H9 (cell line): ENCODE results near the gene TMEM54. TPM values are rescaled to one million over a fixed set of nuclear protein-coding genes. Genes with fewer than 3 reads are reported as not detected.

Source experiments
- DNase-seq: peaks from one replicate; pipeline ENCODE4 v3.0.0-alpha.2; 2017
- H2AFZ ChIP-seq: one replicate; pipeline ENCODE4 v1.6.1; 2013; ENCODE audit warnings: mild to moderate bottlenecking, low read length, control low read depth, moderate library complexity
- H2AK5ac ChIP-seq: 2 replicates; pipeline ENCODE4 v1.6.1; 2013; ENCODE audit warnings: low read length, control low read depth, mixed read lengths; ENCODE audit not compliant: insufficient read length
- H2BK120ac ChIP-seq: one replicate; pipeline ENCODE4 v1.6.1; 2013; ENCODE audit warnings: low read depth, mild to moderate bottlenecking, low read length, control low read depth, inconsistent platforms; ENCODE audit not compliant: poor library complexity, severe bottlenecking
- H2BK12ac ChIP-seq: 2 replicates; pipeline ENCODE4 v1.6.1; 2013; ENCODE audit warnings: low read length, control low read depth, mixed read lengths, low read depth; ENCODE audit not compliant: insufficient read length
- H2BK15ac ChIP-seq: 2 replicates; pipeline ENCODE4 v1.6.1; 2013; ENCODE audit warnings: low read depth, low read length, control low read depth
- H2BK20ac ChIP-seq: one replicate; pipeline ENCODE4 v1.6.1; 2013; ENCODE audit warnings: low read depth, mild to moderate bottlenecking, low read length, control low read depth, inconsistent platforms; ENCODE audit not compliant: poor library complexity, severe bottlenecking
- H2BK5ac ChIP-seq: 2 replicates; pipeline ENCODE4 v1.6.1; 2013; ENCODE audit warnings: low read length, control low read depth, mixed read lengths; ENCODE audit not compliant: insufficient read length
- H3K14ac ChIP-seq: 2 replicates; pipeline ENCODE4 v1.6.1; 2013; ENCODE audit warnings: low read length, control low read depth; ENCODE audit not compliant: insufficient read depth
- H3K18ac ChIP-seq: 2 replicates; pipeline ENCODE4 v1.6.1; 2013; ENCODE audit warnings: low read depth, mild to moderate bottlenecking, mixed read lengths, low read length, control low read depth; ENCODE audit not compliant: insufficient read length
- H3K23ac ChIP-seq: 2 replicates; pipeline ENCODE4 v1.6.1; 2013; ENCODE audit warnings: low read length, control low read depth, mixed read lengths, low read depth; ENCODE audit not compliant: insufficient read length
- H3K23me2 ChIP-seq: 2 replicates; pipeline ENCODE4 v1.6.1; 2013; ENCODE audit warnings: low read depth, mild to moderate bottlenecking, mixed read lengths, low read length, control low read depth; ENCODE audit not compliant: insufficient read length, poor library complexity, severe bottlenecking
- H3K27ac ChIP-seq: 2 replicates; pipeline ENCODE4 v1.5.1; 2013; ENCODE audit warnings: low read length, control low read depth, mixed read lengths, low read depth; ENCODE audit not compliant: insufficient read length
- H3K27me3 ChIP-seq: 2 replicates; pipeline ENCODE4 v1.6.1; 2013; ENCODE audit warnings: low read length, control low read depth, inconsistent platforms; ENCODE audit not compliant: insufficient read depth
- H3K4ac ChIP-seq: 2 replicates; pipeline ENCODE4 v1.6.1; 2013; ENCODE audit warnings: low read depth, mild to moderate bottlenecking, control low read depth, inconsistent platforms, low read length, moderate library complexity
- H3K4me1 ChIP-seq: 2 replicates; pipeline ENCODE4 v1.6.1; 2013; ENCODE audit warnings: low read length, control low read depth, inconsistent platforms; ENCODE audit not compliant: insufficient read depth
- H3K4me2 ChIP-seq: 2 replicates; pipeline ENCODE4 v1.6.1; 2013; ENCODE audit warnings: low read length, control low read depth, mixed read lengths; ENCODE audit not compliant: insufficient read length, insufficient read depth
- H3K56ac ChIP-seq: 2 replicates; pipeline ENCODE4 v1.6.1; 2013; ENCODE audit warnings: low read depth, mild to moderate bottlenecking, mixed read lengths, low read length, control low read depth; ENCODE audit not compliant: insufficient read length
- H3K79me1 ChIP-seq: 2 replicates; pipeline ENCODE4 v1.6.1; 2013; ENCODE audit warnings: low read depth, mild to moderate bottlenecking, moderate library complexity, low read length, control low read depth, inconsistent platforms; ENCODE audit not compliant: insufficient read depth, poor library complexity, severe bottlenecking
- H3K79me2 ChIP-seq: 2 replicates; pipeline ENCODE4 v1.6.1; 2013; ENCODE audit warnings: low read length, control low read depth, inconsistent platforms; ENCODE audit not compliant: insufficient read depth
- H3K9ac ChIP-seq: 2 replicates; pipeline ENCODE4 v1.6.1; 2013; ENCODE audit warnings: low read length, control low read depth, mixed read lengths; ENCODE audit not compliant: insufficient read length; ENCODE audit errors: extremely low read depth
- H3K9me3 ChIP-seq: one replicate; pipeline ENCODE4 v1.6.1; 2013; ENCODE audit warnings: low read depth, low read length, inconsistent platforms; ENCODE audit not compliant: control insufficient read depth
- H3T11ph ChIP-seq: one replicate; pipeline ENCODE4 v1.6.1; 2013; ENCODE audit warnings: mild to moderate bottlenecking, low read length, control low read depth, inconsistent platforms
- H4K20me1 ChIP-seq: one replicate; pipeline ENCODE4 v1.6.1; 2013; ENCODE audit not compliant: control insufficient read depth, insufficient read length, insufficient read depth
- H4K5ac ChIP-seq: 2 replicates; pipeline ENCODE4 v1.6.1; 2013; ENCODE audit warnings: low read depth, mild to moderate bottlenecking, mixed read lengths, low read length, control low read depth; ENCODE audit not compliant: insufficient read length
- H4K8ac ChIP-seq: replicated peaks from 2 replicates; pipeline ENCODE4 v1.6.1; 2013; ENCODE audit warnings: low read length, control low read depth, mixed read lengths, low read depth; ENCODE audit not compliant: insufficient read length
- H4K91ac ChIP-seq: 2 replicates; pipeline ENCODE4 v1.6.1; 2013; ENCODE audit warnings: low read depth, mild to moderate bottlenecking, moderate library complexity, mixed read lengths, low read length, control low read depth; ENCODE audit not compliant: insufficient read length
- H3K27ac Mint-ChIP-seq, 3 experiments: 2 replicates in 2 of 3; 3 replicates in 1 of 3; pipeline ENCODE4 v1.8.0; 2020 to 2021; ENCODE audit warnings: mixed read lengths in 3 of 3, mild to moderate bottlenecking in 1 of 3, moderate library complexity in 1 of 3
- H3K27me3 Mint-ChIP-seq: 2 replicates; pipeline ENCODE4 v1.8.0; 2021; ENCODE audit warnings: low read depth, mild to moderate bottlenecking, moderate library complexity, mixed read lengths
- H3K36me3 Mint-ChIP-seq, 3 experiments: 2 replicates in 2 of 3; 3 replicates in 1 of 3; pipeline ENCODE4 v1.8.0; 2020 to 2021; ENCODE audit warnings: low read depth in 3 of 3, mixed read lengths in 3 of 3; ENCODE audit not compliant: insufficient read depth in 1 of 3
- H3K4me1 Mint-ChIP-seq, 2 experiments: 2 replicates each; pipeline ENCODE4 v1.8.0; 2020; ENCODE audit warnings: mixed read lengths in 2 of 2
- H3K4me3 Mint-ChIP-seq, 2 experiments: 2 replicates in 1 of 2; 3 replicates in 1 of 2; pipeline ENCODE4 v1.8.0; 2020 to 2021; ENCODE audit warnings: mild to moderate bottlenecking in 2 of 2, mixed read lengths in 2 of 2, moderate library complexity in 1 of 2
- H3K9me3 Mint-ChIP-seq, 2 experiments: 2 replicates in 1 of 2; 3 replicates in 1 of 2; pipeline ENCODE4 v1.8.0; 2020; ENCODE audit warnings: mild to moderate bottlenecking in 2 of 2, mixed read lengths in 2 of 2, moderate library complexity in 1 of 2
- WGBS: extraction: QIAGEN DNeasy Blood & Tissue Kit; methylation state at CpG from one replicate; pipeline ENCODE4 v1.1.7; 2013; ENCODE audit warnings: missing lambda C conversion rate, low lambda C conversion rate, mixed read lengths; ENCODE audit not compliant: insufficient read length; ENCODE audit errors: extremely low coverage; 5-methylcytosine and 5-hydroxymethylcytosine counted together
- total RNA-seq: library from RNA; stranded (reverse); gene quantifications from 2 replicates; pipeline ENCODE4 v1.2.1, GENCODE V29; 2021
- TF ChIP-seq, protein P1 (sequence below): fragments of 200-600 bp; sonication (generic); conservative IDR thresholded peaks from 3 replicates; pipeline ENCODE4 v1.8.0; 2021; ENCODE audit warnings: antibody characterized with exemption, mild to moderate bottlenecking

TMEM54 gene
- total RNA-seq, 1 experiment from 2014 or later: 17.2 TPM

DNA sequence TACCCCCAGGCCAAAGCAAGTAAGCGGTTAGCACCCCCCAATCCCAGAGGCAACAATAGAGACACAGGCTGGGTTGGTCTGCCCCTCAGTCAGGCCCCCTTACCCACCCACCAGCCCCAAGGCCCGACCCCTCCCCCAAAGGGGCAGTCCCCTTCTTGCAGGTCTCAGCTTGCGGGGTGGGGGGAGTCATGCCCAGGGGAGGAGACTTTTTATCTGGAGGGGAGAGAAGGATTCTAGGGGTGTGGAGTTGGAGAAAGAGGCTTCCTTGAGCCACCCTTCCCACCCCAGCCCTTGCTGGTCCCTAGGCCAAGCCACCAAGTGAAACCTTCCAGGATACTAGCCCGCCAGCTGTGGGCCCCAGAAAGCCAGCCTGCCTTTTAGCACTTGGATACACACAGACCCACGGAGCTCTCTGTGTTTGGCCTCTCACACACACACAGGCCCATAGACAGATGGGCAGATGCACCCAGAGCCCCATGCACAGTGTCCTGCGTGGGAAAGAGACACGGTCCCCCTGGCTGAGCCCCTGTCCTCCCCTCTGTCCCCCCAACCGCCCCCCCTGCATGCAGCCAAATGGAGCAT, 7.1 kb downstream of the TMEM54 start:
- Mint-ChIP-seq H3K27ac (peak overlapping the region in 1 of 3 experiments; percentile 44; a peak in 1 of 7 replicates), H3K27me3 (peaks cover 74% of the 10 kb centered on the region), H3K9me3 (peaks cover 5 to 8% of the 10 kb centered on the region in 2 experiments; a peak in 3 of 5 replicates), H3K4me3 (peak overlapping the region; percentile 69 to 88), H3K36me3 (peaks cover 0 to 9% (median 0%) of the 10 kb centered on the region in 3 experiments; a peak in 1 of 7 replicates), H3K4me1 (peaks cover 9 to 24% of the 10 kb centered on the region in 2 experiments; a peak in 3 of 4 replicates)
- Histone ChIP-seq H3K18ac (no peak overlapping the region), H2BK20ac (no peak overlapping the region), H3K79me1 (no peaks in the 10 kb centered on the region), H3K4me1 (no peaks in the 10 kb centered on the region), H3K9me3 (no peaks in the 10 kb centered on the region), H3K27me3 (peaks cover 3% of the 10 kb centered on the region; the same call in 1 of the 2 replicates), H3K56ac (no peak overlapping the region), H3K79me2 (no peaks in the 10 kb centered on the region), H4K5ac (no peak overlapping the region), H4K91ac (no peak overlapping the region), H3K23ac (no peak overlapping the region), H2BK12ac (no peak overlapping the region), H4K8ac (no peak overlapping the region), H3K27ac (no peak overlapping the region), H2AFZ (no peak overlapping the region), H3K23me2 (no peaks in the 10 kb centered on the region), H2AK5ac (no peak overlapping the region), H3K14ac (no peak overlapping the region), H2BK15ac (no peak overlapping the region), H2BK120ac (no peak overlapping the region), H3K4ac (no peak overlapping the region), H3K4me2 (peak overlapping the region; percentile 53), H4K20me1 (peaks cover 3% of the 10 kb centered on the region), H2BK5ac (no peak overlapping the region), H3K9ac (no peak overlapping the region), H3T11ph (no peak overlapping the region)
- no peak for DNase-seq
- no CpG with 5 or more reads among the region's 8 CpGs for WGBS
- TF ChIP-seq, protein P1, sequence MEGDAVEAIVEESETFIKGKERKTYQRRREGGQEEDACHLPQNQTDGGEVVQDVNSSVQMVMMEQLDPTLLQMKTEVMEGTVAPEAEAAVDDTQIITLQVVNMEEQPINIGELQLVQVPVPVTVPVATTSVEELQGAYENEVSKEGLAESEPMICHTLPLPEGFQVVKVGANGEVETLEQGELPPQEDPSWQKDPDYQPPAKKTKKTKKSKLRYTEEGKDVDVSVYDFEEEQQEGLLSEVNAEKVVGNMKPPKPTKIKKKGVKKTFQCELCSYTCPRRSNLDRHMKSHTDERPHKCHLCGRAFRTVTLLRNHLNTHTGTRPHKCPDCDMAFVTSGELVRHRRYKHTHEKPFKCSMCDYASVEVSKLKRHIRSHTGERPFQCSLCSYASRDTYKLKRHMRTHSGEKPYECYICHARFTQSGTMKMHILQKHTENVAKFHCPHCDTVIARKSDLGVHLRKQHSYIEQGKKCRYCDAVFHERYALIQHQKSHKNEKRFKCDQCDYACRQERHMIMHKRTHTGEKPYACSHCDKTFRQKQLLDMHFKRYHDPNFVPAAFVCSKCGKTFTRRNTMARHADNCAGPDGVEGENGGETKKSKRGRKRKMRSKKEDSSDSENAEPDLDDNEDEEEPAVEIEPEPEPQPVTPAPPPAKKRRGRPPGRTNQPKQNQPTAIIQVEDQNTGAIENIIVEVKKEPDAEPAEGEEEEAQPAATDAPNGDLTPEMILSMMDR: no peak
